ENCODE data around the gene NDUFS2. TPM values are rescaled to one million over a fixed set of nuclear protein-coding genes. Genes with fewer than 3 reads are reported as not detected.

The NDUFS2 gene
- total and polyA plus RNA-seq, 9 of the 15 experiments (the other 6 are each of a cell fraction or from before 2014, with no cell fraction given): 70.0 to 176 (median 141) TPM

DNA sequence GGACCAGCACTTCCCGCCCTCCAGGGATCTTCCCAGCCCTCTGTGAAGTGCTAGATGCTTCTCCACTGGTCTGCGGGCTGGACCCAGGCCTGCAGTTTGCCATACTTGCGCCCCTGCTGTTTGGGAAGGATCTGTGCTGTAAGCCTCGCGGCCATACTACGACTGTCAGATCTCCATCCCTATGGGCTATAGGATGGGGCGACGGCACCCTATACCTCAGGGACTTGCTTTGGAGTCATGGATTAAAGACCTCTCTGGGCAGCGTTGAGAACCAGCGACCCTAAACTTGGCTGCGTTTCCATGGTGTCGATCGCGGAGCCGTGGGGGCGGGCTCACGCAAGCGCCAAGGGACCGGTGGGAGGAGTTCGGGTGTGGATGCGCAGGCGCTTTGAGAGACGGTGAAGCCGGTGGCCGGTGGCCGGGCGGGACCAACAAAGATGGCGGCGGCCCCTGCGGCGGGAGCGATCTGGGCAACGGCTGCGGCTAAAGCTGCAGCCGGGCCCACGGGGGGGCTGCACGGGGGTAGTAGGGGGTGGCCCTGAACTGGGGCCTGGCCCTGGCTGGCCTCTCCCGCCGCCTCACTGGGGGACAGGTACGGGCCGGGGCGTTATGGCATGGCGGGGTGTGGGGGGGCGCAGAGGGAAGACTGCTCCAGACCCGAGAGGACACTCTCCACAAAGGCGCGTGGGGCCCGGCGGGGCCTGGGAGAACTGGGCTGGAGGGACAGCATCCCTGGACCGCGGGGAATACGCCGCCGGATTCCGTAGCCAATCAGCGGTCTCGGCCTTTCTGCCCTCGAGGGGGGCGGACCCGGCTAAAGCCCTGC is 42.9 kb upstream of the NDUFS2 start, which contains the start of gene USP21 (continued):
- TF ChIP-seq, protein P1, sequence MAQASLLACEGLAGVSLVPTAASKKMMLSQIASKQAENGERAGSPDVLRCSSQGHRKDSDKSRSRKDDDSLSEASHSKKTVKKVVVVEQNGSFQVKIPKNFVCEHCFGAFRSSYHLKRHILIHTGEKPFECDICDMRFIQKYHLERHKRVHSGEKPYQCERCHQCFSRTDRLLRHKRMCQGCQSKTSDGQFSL (CRISPR knock-in tag; IDR thresholded peaks at IDR 0.05): peak; percentile 98
- TF ChIP-seq, protein P1 (tag; IDR thresholded peaks at IDR 0.05): peak in 1 of 2 experiments; percentile 96; a peak in 2 of 4 replicates
- TF ChIP-seq FOXK1 (CRISPR knock-in tag; IDR thresholded peaks at IDR 0.05; ENCODE audit: borderline replicate concordance) (peak; percentile 43; the same call in 1 of the 2 replicates), TAF15 (IDR thresholded peaks at IDR 0.05; ENCODE audit: low read depth, low read length) (no peak)
- TF ChIP-seq, protein P2, sequence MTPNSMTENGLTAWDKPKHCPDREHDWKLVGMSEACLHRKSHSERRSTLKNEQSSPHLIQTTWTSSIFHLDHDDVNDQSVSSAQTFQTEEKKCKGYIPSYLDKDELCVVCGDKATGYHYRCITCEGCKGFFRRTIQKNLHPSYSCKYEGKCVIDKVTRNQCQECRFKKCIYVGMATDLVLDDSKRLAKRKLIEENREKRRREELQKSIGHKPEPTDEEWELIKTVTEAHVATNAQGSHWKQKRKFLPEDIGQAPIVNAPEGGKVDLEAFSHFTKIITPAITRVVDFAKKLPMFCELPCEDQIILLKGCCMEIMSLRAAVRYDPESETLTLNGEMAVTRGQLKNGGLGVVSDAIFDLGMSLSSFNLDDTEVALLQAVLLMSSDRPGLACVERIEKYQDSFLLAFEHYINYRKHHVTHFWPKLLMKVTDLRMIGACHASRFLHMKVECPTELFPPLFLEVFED (CRISPR knock-in tag; conservative IDR thresholded peaks at IDR 0.05): 0 out of 2 replicates have a peak, but pooled peaks have one; percentile 13
- TF ChIP-seq, protein P3, sequence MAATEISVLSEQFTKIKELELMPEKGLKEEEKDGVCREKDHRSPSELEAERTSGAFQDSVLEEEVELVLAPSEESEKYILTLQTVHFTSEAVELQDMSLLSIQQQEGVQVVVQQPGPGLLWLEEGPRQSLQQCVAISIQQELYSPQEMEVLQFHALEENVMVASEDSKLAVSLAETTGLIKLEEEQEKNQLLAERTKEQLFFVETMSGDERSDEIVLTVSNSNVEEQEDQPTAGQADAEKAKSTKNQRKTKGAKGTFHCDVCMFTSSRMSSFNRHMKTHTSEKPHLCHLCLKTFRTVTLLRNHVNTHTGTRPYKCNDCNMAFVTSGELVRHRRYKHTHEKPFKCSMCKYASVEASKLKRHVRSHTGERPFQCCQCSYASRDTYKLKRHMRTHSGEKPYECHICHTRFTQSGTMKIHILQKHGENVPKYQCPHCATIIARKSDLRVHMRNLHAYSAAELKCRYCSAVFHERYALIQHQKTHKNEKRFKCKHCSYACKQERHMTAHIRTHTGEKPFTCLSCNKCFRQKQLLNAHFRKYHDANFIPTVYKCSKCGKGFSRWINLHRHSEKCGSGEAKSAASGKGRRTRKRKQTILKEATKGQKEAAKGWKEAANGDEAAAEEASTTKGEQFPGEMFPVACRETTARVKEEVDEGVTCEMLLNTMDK (IDR thresholded peaks at IDR 0.05; ENCODE audit: borderline replicate concordance, insufficient read depth, low read depth, low read length, poor library complexity, severe bottlenecking): no peak
